H1 (cell line): ENCODE results near the gene PLA2G4A. TPM values are rescaled to one million over a fixed set of nuclear protein-coding genes. Genes with fewer than 3 reads are reported as not detected.

Experiments used
- CTCF ChIA-PET: fragments of 300-600 bp; sonication (Branson Sonifier 250); formaldehyde crosslinking; loops from one replicate; lab custom pipeline; 2021; ENCODE audit not compliant: partially characterized antibody; lab: Charles Lee
- POLR2A ChIA-PET: fragments of 300-600 bp; sonication (Branson Sonifier 250); formaldehyde crosslinking; loops from one replicate; lab custom pipeline; 2021; ENCODE audit warnings: inconsistent platforms; ENCODE audit not compliant: partially characterized antibody; lab: Charles Lee
- DNase-seq, 2 experiments: peaks; one replicate each; pipeline versions ENCODE4 v3.0.0 to v3.0.0-alpha.2; 2010 to 2022; ENCODE audit warnings: low spot score in 2 of 2, low read depth in 1 of 2, mixed read lengths in 1 of 2
- FAIRE-seq: peaks from 2 replicates; lab custom pipeline; 2011; peaks lifted over from hg19 to GRCh38; lab: Jason Lieb, UNC
- H2AFZ ChIP-seq: 2 replicates; pipeline ENCODE4 v1.8.1; 2012; ENCODE audit warnings: low read length, inconsistent platforms
- H2AK5ac ChIP-seq: 2 replicates; pipeline ENCODE4 v1.6.1; 2013; ENCODE audit warnings: low read depth, low read length
- H2BK120ac ChIP-seq: replicated peaks from 2 replicates; pipeline ENCODE3; 2013; ENCODE audit warnings: low read depth, low read length, inconsistent platforms
- H2BK12ac ChIP-seq: 2 replicates; pipeline ENCODE4 v1.6.1; 2013; ENCODE audit warnings: low read depth, low read length
- H2BK15ac ChIP-seq: 2 replicates; pipeline ENCODE4 v1.6.1; 2013; ENCODE audit warnings: low read length
- H2BK20ac ChIP-seq: 2 replicates; pipeline ENCODE4 v1.6.1; 2013; ENCODE audit warnings: low read length
- H2BK5ac ChIP-seq: 2 replicates; pipeline ENCODE4 v1.6.1; 2013; ENCODE audit warnings: low read depth, low read length
- H3K14ac ChIP-seq: 2 replicates; pipeline ENCODE4 v1.6.1; 2013; ENCODE audit warnings: inconsistent platforms; ENCODE audit not compliant: insufficient read length
- H3K18ac ChIP-seq: 2 replicates; pipeline ENCODE4 v1.6.1; 2013; ENCODE audit warnings: low read length; ENCODE audit errors: extremely low read depth
- H3K23ac ChIP-seq: 2 replicates; pipeline ENCODE4 v1.6.1; 2013; ENCODE audit warnings: inconsistent platforms; ENCODE audit not compliant: insufficient read length
- H3K23me2 ChIP-seq: 2 replicates; pipeline ENCODE4 v1.6.1; 2013; ENCODE audit warnings: low read depth, low read length
- H3K27ac ChIP-seq: 2 replicates; pipeline ENCODE4 v1.6.1; 2011; ENCODE audit warnings: low read depth, low read length, inconsistent platforms
- H3K27me3 ChIP-seq, 4 experiments: replicated peaks in 1 of 4; 1 replicate in 1 of 4; 2 replicates in 3 of 4; pipeline versions ENCODE4 v1.6.1 to v1.8.1; 2011 to 2013; ENCODE audit warnings: low read length in 3 of 4, mild to moderate bottlenecking in 3 of 4, inconsistent platforms in 2 of 4, mixed read lengths in 2 of 4, moderate library complexity in 1 of 4; ENCODE audit not compliant: control insufficient read depth in 3 of 4, insufficient read depth in 3 of 4; ENCODE audit errors: extremely low read depth in 1 of 4
- H3K36me3 ChIP-seq, 4 experiments: 2 replicates each; pipeline versions ENCODE4 v1.6.1 to v1.8.1; 2011 to 2013; ENCODE audit warnings: mild to moderate bottlenecking in 4 of 4, low read length in 3 of 4, moderate library complexity in 2 of 4, control low read depth in 1 of 4, inconsistent platforms in 1 of 4; ENCODE audit not compliant: insufficient read depth in 4 of 4, control insufficient read depth in 2 of 4
- H3K4ac ChIP-seq: replicated peaks from 2 replicates; pipeline ENCODE3; 2013; ENCODE audit warnings: low read length, low read depth, mixed read lengths, inconsistent platforms; ENCODE audit not compliant: insufficient read length
- H3K4me1 ChIP-seq, 4 experiments: replicated peaks in 1 of 4; 1 replicate in 1 of 4; 2 replicates in 3 of 4; pipeline versions ENCODE4 v1.6.1 to v1.8.1; 2011 to 2013; ENCODE audit warnings: low read length in 3 of 4, inconsistent platforms in 2 of 4, mixed read lengths in 1 of 4; ENCODE audit not compliant: insufficient read depth in 4 of 4, control insufficient read depth in 3 of 4
- H3K4me2 ChIP-seq, 2 experiments: 2 replicates each; pipeline versions ENCODE4 v1.6.1 to v1.8.1; 2011 to 2013; ENCODE audit warnings: low read depth in 2 of 2, low read length in 2 of 2, control low read depth in 1 of 2, inconsistent platforms in 1 of 2, mild to moderate bottlenecking in 1 of 2; ENCODE audit not compliant: insufficient read depth in 1 of 2
- H3K4me3 ChIP-seq, 4 experiments: fragments of 200-600, 300-600 bp in 1 of 4; sonication (generic), shearing (Covaris generic), sonication (Bioruptor Twin) in 1 of 4; 2 replicates each; pipeline versions ENCODE4 v1.5.1 to v1.8.1; 2011 to 2016; ENCODE audit warnings: low read length in 4 of 4, low read depth in 3 of 4, control low read depth in 2 of 4, inconsistent platforms in 2 of 4, mild to moderate bottlenecking in 2 of 4, mixed read lengths in 1 of 4, moderate library complexity in 1 of 4; ENCODE audit not compliant: insufficient read depth in 2 of 4; ENCODE audit errors: extremely low read depth in 1 of 4
- H3K56ac ChIP-seq: replicated peaks from 2 replicates; pipeline ENCODE3; 2013; ENCODE audit warnings: low read depth, mild to moderate bottlenecking, mixed read lengths, low read length, inconsistent platforms; ENCODE audit not compliant: insufficient read length
- H3K79me1 ChIP-seq: 2 replicates; pipeline ENCODE4 v1.6.1; 2013; ENCODE audit warnings: low read depth, low read length, control low read depth
- H3K79me2 ChIP-seq, 2 experiments: 2 replicates each; pipeline versions ENCODE4 v1.6.1 to v1.8.1; 2012 to 2013; ENCODE audit warnings: low read length in 2 of 2, mild to moderate bottlenecking in 2 of 2, inconsistent platforms in 1 of 2; ENCODE audit not compliant: insufficient read depth in 2 of 2, control insufficient read depth in 1 of 2
- H3K9ac ChIP-seq, 4 experiments: replicated peaks in 1 of 4; 1 replicate in 1 of 4; 2 replicates in 3 of 4; pipeline versions ENCODE4 v1.6.1 to v1.8.1; 2011 to 2013; ENCODE audit warnings: low read depth in 3 of 4, low read length in 3 of 4, control low read depth in 2 of 4, mild to moderate bottlenecking in 2 of 4, moderate library complexity in 2 of 4, inconsistent platforms in 1 of 4; ENCODE audit errors: extremely low read depth in 1 of 4
- H3K9me3 ChIP-seq, 2 experiments: 2 replicates each; pipeline versions ENCODE4 v1.6.1 to v1.8.1; 2012 to 2013; ENCODE audit warnings: mild to moderate bottlenecking in 2 of 2, moderate library complexity in 2 of 2, control low read depth in 1 of 2, inconsistent platforms in 1 of 2, low read depth in 1 of 2, low read length in 1 of 2, mixed read lengths in 1 of 2; ENCODE audit not compliant: insufficient read depth in 2 of 2
- H4K20me1 ChIP-seq, 2 experiments: replicated peaks in 1 of 2; 2 replicates each; pipeline versions ENCODE3 to v1.8.1; 2011 to 2013; ENCODE audit warnings: inconsistent platforms in 2 of 2, low read length in 2 of 2, mild to moderate bottlenecking in 1 of 2; ENCODE audit not compliant: insufficient read depth in 2 of 2, control insufficient read depth in 1 of 2
- H4K5ac ChIP-seq: 2 replicates; pipeline ENCODE4 v1.6.1; 2013; ENCODE audit warnings: low read length, low read depth, mixed read lengths, inconsistent platforms; ENCODE audit not compliant: insufficient read length
- H4K8ac ChIP-seq: 2 replicates; pipeline ENCODE4 v1.8.0; 2013; ENCODE audit warnings: mild to moderate bottlenecking, moderate library complexity, low read length, inconsistent platforms; ENCODE audit not compliant: insufficient read depth; ENCODE audit errors: extremely low read depth
- H4K91ac ChIP-seq: replicated peaks from 2 replicates; pipeline ENCODE3; 2013; ENCODE audit warnings: low read length, mixed read lengths, inconsistent platforms; ENCODE audit not compliant: insufficient read length
- CTBP2 ChIP-seq: IDR thresholded peaks from 2 replicates; pipeline ENCODE4 v1.7.0; 2011; ENCODE audit warnings: borderline replicate concordance, mild to moderate bottlenecking, moderate library complexity, mixed read lengths, low read length; ENCODE audit not compliant: insufficient read depth, insufficient read length
- WGBS, 2 experiments: shearing (Covaris generic) in 1 of 2; methylation state at CpG; one replicate each; pipeline versions ENCODE4 v1.1.6 to v1.1.7; 2013 to 2015; ENCODE audit warnings: low lambda C conversion rate in 2 of 2, mixed read lengths in 2 of 2, inconsistent platforms in 1 of 2, low coverage in 1 of 2, missing lambda C conversion rate in 1 of 2; ENCODE audit not compliant: insufficient replicate concordance in 2 of 2, insufficient coverage in 1 of 2, insufficient read length in 1 of 2; ENCODE audit errors: extremely low coverage in 1 of 2, missing lambda C conversion rate in 1 of 2; 5-methylcytosine and 5-hydroxymethylcytosine counted together
- polyA plus RNA-seq, 7 experiments: library from polyadenylated mRNA; depleted of rRNA in 3 of 7; stranded (reverse) in 5 of 7; unstranded in 2 of 7; fragments of >200 nt in 5 of 7; fragments of 200-250 nt in 2 of 7; gene quantifications; 1 replicate in 5 of 7; 2 replicates in 1 of 7; 4 replicates in 1 of 7; pipeline versions ENCODE4 v1.2.1 to v1.2.3, GENCODE V29; 2011 to 2013; ENCODE audit warnings: missing spikeins in 2 of 7, mixed read lengths in 2 of 7
- total RNA-seq: library from RNA; stranded (reverse); fragmentation: NEBNext Ultra II Directional; extraction: Animal tissue kit (Norgen Biotek cat#: 25700); gene quantifications from 2 replicates; pipeline ENCODE4 v1.2.1, GENCODE V29; 2021

The PLA2G4A gene
- total and polyA plus RNA-seq, 2 of the 8 experiments (the other 6 are each of a cell fraction or from before 2014, with no cell fraction given): 0.63 to 1.4 TPM

- H3K36me3 ChIP-seq: no peaks in the 10 kb centered on the region
- WGBS, 2 experiments: 91% methylated on average over 6 of the region's 6 CpGs; no CpG with 5 or more reads in 1 of the 2 experiments
- H4K5ac ChIP-seq: no peak overlapping the region
- H3K4me1 ChIP-seq: no peaks in the 10 kb centered on the region
- ChIA-PET CTCF (no interaction called here), POLR2A (no interaction called here)
- no peak overlapping the region for H3K4me2 ChIP-seq
- H3K79me2 ChIP-seq: no peaks in the 10 kb centered on the region
- no peak for DNase-seq
- no peaks in the 10 kb centered on the region for H3K9me3 ChIP-seq
- no peak overlapping the region for H3K27ac ChIP-seq
- H3K23ac ChIP-seq: no peak overlapping the region
- H3K14ac ChIP-seq: no peak overlapping the region
- no peaks in the 10 kb centered on the region for H3K27me3 ChIP-seq
- no peak overlapping the region for H2BK120ac ChIP-seq
- no peak overlapping the region for H2BK20ac ChIP-seq
- H3K23me2 ChIP-seq: no peaks in the 10 kb centered on the region
- no peak overlapping the region for H3K56ac ChIP-seq
- no peak for FAIRE-seq
- H2BK5ac ChIP-seq: no peak overlapping the region
- no peaks in the 10 kb centered on the region for H4K20me1 ChIP-seq
- H3K18ac ChIP-seq: no peak overlapping the region
- no peak overlapping the region for H2BK15ac ChIP-seq
- H3K79me1 ChIP-seq: no peaks in the 10 kb centered on the region
- no peak overlapping the region for H2BK12ac ChIP-seq
- H2AK5ac ChIP-seq: no peak overlapping the region
- no peak for TF ChIP-seq CTBP2
- peak overlapping the region; percentile 46; the same call in 1 of the 2 replicates for H2AFZ ChIP-seq
- no peak overlapping the region for H4K8ac ChIP-seq
- H3K9ac ChIP-seq: no peak overlapping the region
- no peak overlapping the region for H3K4ac ChIP-seq
- H3K4me3 ChIP-seq: no peak overlapping the region
- no peak overlapping the region for H4K91ac ChIP-seq
Observed at GRCh38 chr1:186781730-186782129, 47.0 kb upstream of the PLA2G4A start.
